ENCODE results near the gene CFAP44. TPM values are rescaled to one million over a fixed set of nuclear protein-coding genes. Genes with fewer than 3 reads are reported as not detected.

The CFAP44 gene
- total and polyA plus RNA-seq, 2 of the 13 experiments (the other 11 are each of a cell fraction or from before 2014, with no cell fraction given): 1.7 to 4.7 TPM

- TF ChIP-seq ATF2 (CRISPR knock-in tag; IDR thresholded peaks at IDR 0.05) (no peak), ZNF782 (CRISPR knock-in tag; IDR thresholded peaks at IDR 0.05; ENCODE audit: borderline replicate concordance) (no peak), SMAD1 (CRISPR knock-in tag; IDR thresholded peaks at IDR 0.05; ENCODE audit: borderline replicate concordance, low read depth) (no peak), RFX1 (IDR thresholded peaks at IDR 0.05) (no peak), NFE2L2 (IDR thresholded peaks at IDR 0.05; ENCODE audit: low read length) (no peak), IKZF1 (IDR thresholded peaks at IDR 0.05) (no peak)
Measured at GRCh38 chr3:113455446-113455845, 14.2 kb upstream of the CFAP44 start (continued).

GRCh38 chr3:113454630-113455029 is 13.3 kb upstream of the CFAP44 start:
- H3K79me2 ChIP-seq (ENCODE audit: insufficient read depth, low read length): no peaks in the 10 kb centered on the region
- TF ChIP-seq, protein P1, sequence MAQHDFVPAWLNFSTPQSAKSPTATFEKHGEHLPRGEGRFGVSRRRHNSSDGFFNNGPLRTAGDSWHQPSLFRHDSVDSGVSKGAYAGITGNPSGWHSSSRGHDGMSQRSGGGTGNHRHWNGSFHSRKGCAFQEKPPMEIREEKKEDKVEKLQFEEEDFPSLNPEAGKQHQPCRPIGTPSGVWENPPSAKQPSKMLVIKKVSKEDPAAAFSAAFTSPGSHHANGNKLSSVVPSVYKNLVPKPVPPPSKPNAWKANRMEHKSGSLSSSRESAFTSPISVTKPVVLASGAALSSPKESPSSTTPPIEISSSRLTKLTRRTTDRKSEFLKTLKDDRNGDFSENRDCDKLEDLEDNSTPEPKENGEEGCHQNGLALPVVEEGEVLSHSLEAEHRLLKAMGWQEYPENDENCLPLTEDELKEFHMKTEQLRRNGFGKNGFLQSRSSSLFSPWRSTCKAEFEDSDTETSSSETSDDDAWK (CRISPR knock-in tag; IDR thresholded peaks at IDR 0.05): no peak
- TF ChIP-seq ZNF839 (CRISPR knock-in tag; IDR thresholded peaks at IDR 0.05; ENCODE audit: borderline replicate concordance): no peak
- TF ChIP-seq HOXA5 (CRISPR knock-in tag; IDR thresholded peaks at IDR 0.05): no peak
- no peak for TF ChIP-seq CENPT (CRISPR knock-in tag; IDR thresholded peaks at IDR 0.05; ENCODE audit: low read depth)
- no peak for TF ChIP-seq SMYD3 (CRISPR knock-in tag; IDR thresholded peaks at IDR 0.05)
- no peak for TF ChIP-seq PPARG (CRISPR knock-in tag; conservative IDR thresholded peaks at IDR 0.05)
- TF ChIP-seq, protein P2, sequence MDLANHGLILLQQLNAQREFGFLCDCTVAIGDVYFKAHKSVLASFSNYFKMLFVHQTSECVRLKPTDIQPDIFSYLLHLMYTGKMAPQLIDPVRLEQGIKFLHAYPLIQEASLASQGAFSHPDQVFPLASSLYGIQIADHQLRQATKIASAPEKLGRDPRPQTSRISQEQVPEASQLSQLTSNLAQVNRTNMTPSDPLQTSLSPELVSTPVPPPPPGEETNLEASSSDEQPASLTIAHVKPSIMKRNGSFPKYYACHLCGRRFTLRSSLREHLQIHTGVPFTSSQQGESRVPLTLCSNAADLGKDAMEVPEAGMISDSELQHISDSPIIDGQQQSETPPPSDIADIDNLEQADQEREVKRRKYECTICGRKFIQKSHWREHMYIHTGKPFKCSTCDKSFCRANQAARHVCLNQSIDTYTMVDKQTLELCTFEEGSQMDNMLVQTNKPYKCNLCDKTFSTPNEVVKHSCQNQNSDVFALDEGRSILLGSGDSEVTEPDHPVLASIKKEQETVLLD (CRISPR knock-in tag; IDR thresholded peaks at IDR 0.05; ENCODE audit: low read depth): no peak
- TF ChIP-seq GABPA (IDR thresholded peaks at IDR 0.05; ENCODE audit: low read depth, low read length): no peak
- TF ChIP-seq GABPA (CRISPR knock-in tag; IDR thresholded peaks at IDR 0.05; ENCODE audit: low read depth): no peak
- no peak for TF ChIP-seq UBTF (CRISPR knock-in tag; IDR thresholded peaks at IDR 0.05)
- no peak for TF ChIP-seq ZNF503 (CRISPR knock-in tag; IDR thresholded peaks at IDR 0.05)
- intact Hi-C loops (cut with micrococcal nuclease; ENCODE audit: unreplicated experiment): no loop called here
- ATAC-seq (no peak), DNase-seq (ENCODE audit: low spot score) (no peak), FAIRE-seq (no peak)
- no peak overlapping the region for H3K4me3 ChIP-seq (replicated peaks in 1 of 3; ENCODE audit: insufficient read depth in 1 of 3, low read depth in 2 of 3, low read length in 3 of 3)
- no peak overlapping the region for H3K4me2 ChIP-seq (ENCODE audit: low read depth, low read length)
- WGBS (ENCODE audit: low lambda C conversion rate): 97% methylated on average over 3 of the region's 3 CpGs
- H3K4me1 ChIP-seq (ENCODE audit: insufficient read depth, low read length): no peaks in the 10 kb centered on the region
- ChIA-PET CTCF (ENCODE audit: low intra/inter-chr PET ratio, low total read pairs) (no interaction called here), POLR2A (no interaction called here)
- no peak overlapping the region for H2AFZ ChIP-seq (ENCODE audit: low read length)
- H4K20me1 ChIP-seq (ENCODE audit: insufficient read depth, low read length): no peaks in the 10 kb centered on the region
- H3K9me3 ChIP-seq (ENCODE audit: low read length): no peaks in the 10 kb centered on the region
- H3K27ac ChIP-seq (ENCODE audit: extremely low read length, insufficient read depth, low read length): no peak overlapping the region
- peaks cover 6 to 21% of the 10 kb centered on the region in 2 experiments; a peak in 4 of 5 replicates for H3K36me3 ChIP-seq (replicated peaks in 1 of 2; ENCODE audit: control insufficient read depth in 1 of 2, insufficient read depth in 2 of 2, low read length in 2 of 2)
- BruUV-seq (replicated peaks): no TSS peak
- no peak overlapping the region for H3K9ac ChIP-seq (ENCODE audit: insufficient read depth, low read depth, low read length)
- in situ Hi-C loops (cut with HindIII; ENCODE audit: extremely low pct_ligation_motif_present, low pct_unique_long_range_greater_than_20kb): no loop called here
- H3K27me3 ChIP-seq (ENCODE audit: control insufficient read depth in 1 of 2, insufficient read depth in 2 of 2, low read length in 2 of 2): no peaks in the 10 kb centered on the region

Data from HepG2 (cell line).